SKM-1 (cell line): ENCODE results near the gene COL8A1.
A peak's percentile ranks its signal among the peaks of the same experiment; 100 is the strongest.
"Not testable (repeated sequence)": the region's sequence is repeated elsewhere in the genome, so short reads cannot be mapped to it uniquely, and the experiment has no call there.

Source experiments
- DNase-seq: peaks from one replicate; lab custom pipeline; 2025; ENCODE audit not compliant: unreplicated experiment; lab: John Stamatoyannopoulos, UW

COL8A1 gene

GRCh38 chr3:99838755-99839154 lies 200.4 kb downstream of the COL8A1 start:
- DNase-seq: no peak

- no peak for DNase-seq
These were observed 201.2 kb downstream of the COL8A1 start for GRCh38 chr3:99839613-99840012.

- not testable (repeated sequence) for DNase-seq
These were observed 203.6 kb downstream of the COL8A1 start for GRCh38 chr3:99841949-99842348.

DNA sequence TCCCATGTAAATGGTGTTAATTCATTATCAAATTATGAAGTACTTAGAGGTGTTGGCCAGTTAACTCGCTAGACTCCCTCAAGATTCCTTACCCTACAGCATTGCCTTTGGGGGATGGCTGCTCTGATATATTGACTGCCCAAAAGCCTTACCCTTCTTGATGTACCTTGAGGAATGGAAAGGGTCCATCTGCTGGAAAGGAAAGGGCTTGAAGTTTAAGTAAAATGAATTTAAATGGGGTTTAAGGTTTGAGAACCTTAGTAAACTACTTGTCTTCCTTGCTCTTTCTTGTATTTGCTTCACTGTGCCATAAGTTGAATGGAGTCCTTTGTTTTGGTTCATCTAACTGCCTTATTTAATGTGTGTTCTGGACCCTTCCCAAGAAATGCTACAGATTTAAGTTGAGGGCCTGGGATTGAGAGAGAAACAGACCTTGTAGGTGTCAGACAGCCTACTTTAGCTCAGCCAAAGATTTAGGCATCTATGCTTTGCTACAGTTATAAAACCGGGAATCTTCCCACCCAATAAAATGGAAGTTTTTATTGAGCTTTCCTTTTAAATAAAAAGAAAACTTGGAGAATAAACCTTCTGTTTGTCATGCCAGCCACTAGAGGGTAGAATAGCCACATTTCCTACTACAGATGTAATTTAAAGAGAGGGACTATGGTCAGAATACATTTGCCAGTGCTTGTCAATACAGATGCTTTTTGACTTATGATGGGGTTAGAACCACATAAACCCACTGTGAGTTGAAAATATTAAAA lies 204.6 kb downstream of the COL8A1 start:
- peak; percentile 9 for DNase-seq

GRCh38 chr3:99843590-99844258 lies 205.3 kb downstream of the COL8A1 start:
- DNase-seq: no peak

GRCh38 chr3:99845331-99845730 lies 206.9 kb downstream of the COL8A1 start:
- no peak for DNase-seq

- DNase-seq: no peak
These were observed 207.6 kb downstream of the COL8A1 start for GRCh38 chr3:99845999-99846398.

DNA sequence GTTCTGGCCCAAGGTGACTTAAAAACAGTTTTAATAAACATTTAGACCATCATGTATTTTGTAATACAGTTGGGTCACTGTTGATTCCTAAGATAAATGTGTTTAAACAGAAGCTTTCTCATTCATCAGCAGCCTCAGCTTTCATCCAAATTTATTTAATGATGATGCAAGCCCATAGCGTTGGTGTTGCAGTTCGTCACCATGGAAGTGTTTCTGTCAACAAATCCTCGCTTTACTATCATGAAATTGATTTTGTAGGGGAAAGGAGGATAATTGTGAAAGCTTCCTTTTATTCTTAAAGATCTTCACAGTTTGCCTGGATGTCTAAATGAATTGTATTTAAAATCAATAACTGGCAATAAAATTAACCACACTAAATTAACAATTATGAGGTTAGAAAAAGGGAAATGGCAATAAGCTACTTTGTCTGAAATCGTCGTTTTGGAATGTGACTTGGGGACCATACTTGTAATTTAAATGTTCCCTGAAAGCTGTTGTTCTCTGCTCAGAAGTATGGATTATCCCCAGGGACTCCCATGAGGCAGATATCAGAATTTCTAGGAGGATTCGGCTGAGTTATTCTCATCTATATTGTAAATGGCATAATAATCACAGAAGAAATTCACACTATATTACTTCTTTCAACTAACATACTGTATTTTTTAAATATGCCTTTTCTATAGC lies 208.2 kb downstream of the COL8A1 start:
- no peak for DNase-seq

DNA sequence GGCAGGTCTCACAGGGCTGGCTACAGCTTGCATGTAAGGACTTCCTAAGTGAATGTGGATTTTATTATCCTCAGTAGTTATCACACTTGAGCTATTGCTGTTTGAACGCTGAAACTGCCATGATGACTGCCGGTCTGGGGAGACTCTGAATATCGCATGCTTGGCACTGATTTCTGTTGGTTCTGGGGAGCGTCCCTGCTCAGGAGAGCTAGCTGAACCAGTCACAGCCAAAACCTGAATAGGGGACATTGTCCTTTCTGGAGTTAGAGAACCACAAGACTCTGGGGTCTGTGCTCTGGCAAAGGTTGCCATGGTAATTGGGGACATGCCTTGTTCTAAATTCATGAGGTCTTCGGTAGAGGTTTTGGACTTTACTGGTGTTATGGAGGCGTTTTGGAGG lies 210.0 kb downstream of the COL8A1 start:
- DNase-seq: no peak
